ENCODE data around the gene HSH2D.
A peak's percentile ranks its signal among the peaks of the same experiment; 100 is the strongest.

Gene HSH2D

DNA sequence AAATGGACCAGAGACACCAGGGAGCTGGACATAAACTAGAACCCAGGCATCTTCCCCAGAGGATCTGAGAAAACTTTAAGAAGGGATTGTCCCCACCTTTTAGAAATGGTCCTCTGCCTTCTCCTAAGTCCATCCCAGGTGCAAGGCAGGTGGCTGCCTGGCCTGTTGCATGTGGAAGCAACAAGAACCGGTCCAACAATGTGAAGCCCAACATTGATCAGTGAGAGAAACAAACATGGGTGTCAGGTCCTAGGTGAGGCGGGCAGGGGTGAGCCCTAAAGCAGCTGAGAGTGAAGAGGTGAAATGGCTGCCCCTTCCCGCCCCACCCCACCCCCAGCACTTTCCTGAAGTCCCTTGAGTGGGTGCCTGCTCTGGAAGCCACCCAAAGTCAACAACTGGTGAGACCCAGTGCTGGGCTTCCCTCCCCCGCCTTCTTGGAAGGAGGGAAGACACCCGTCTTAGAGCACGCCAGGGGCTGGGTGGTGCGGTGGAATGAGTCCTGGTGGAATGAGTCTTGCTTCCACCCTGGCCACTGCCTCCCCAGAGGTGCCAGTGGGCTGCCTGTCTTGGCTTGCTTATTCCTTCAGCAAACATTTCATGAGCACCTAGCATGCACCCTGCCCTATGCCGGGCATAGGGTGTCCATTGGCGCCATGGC lies 55.9 kb downstream of the HSH2D start:
- H3K9me3 ChIP-seq (ENCODE audit: low read length): no peaks in the 10 kb centered on the region
- peaks cover 30% of the 10 kb centered on the region for H3K36me3 ChIP-seq (ENCODE audit: insufficient read depth, low read length)
- H3K9ac ChIP-seq (ENCODE audit: low read length): no peak overlapping the region
- H3K4me1 ChIP-seq (ENCODE audit: insufficient read depth, low read length): peaks cover 21% of the 10 kb centered on the region
- no peak overlapping the region for H3K27ac ChIP-seq (ENCODE audit: low read depth, low read length)
- H3K4me3 ChIP-seq (ENCODE audit: low read depth in 1 of 2, low read length in 2 of 2): peak overlapping the region in 1 of 2 donors; percentile 96
- no peaks in the 10 kb centered on the region for H3K27me3 ChIP-seq (ENCODE audit: control insufficient read depth in 1 of 2, insufficient read depth in 2 of 2, low read length in 2 of 2)

DNA sequence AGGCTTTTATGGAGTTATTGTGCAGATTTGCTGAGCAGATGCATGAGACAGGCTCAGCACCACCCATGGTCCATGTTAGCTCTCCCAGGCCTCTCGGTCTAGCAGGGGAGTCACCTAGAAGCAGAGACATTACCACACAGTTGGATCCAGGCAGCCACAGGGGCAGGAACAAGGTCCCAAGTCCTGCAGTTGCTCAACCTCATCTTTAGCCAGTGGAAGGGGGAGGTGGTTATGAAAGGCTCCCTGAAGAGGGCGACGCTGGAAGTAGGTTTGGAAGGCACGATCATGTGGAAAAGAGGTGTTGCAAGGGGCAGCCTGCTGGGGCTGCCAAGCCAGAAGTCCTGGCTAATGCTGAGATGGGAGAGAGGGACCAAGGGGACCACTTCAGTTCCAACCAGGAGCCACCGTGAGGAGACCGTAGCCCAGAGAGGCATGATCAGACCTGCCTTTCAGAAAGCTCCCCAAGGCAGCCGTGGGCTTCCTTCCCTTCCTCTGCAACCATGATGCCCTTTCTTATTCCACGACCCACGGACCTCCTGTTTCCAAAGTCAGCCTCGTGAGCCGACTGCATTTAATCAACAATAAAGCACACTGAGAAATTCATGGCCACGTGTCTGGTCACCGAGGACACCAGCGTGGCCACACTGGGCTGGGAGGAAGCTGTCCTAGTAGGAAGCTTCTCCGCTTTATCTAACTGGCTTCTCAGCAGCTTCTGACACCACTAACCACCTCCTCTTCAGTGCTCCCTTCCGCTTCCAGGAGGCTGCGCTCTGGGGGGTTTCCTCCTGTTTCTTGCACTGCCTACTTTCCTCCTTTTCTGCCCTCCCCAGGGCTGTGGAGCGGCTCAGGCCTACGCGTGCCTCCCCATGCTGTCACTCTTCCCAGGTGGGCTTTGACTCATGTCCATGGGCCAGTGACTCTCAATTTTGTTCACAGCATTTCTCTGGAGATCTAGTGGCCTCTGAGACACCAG lies 56.8 kb downstream of the HSH2D start:
- peaks cover 36% of the 10 kb centered on the region for H3K36me3 ChIP-seq (ENCODE audit: insufficient read depth, low read length)
- no peaks in the 10 kb centered on the region for H3K9me3 ChIP-seq (ENCODE audit: low read length)
- no peak overlapping the region for H3K9ac ChIP-seq (ENCODE audit: low read length)
- H3K4me1 ChIP-seq (ENCODE audit: insufficient read depth, low read length): peaks cover 21% of the 10 kb centered on the region
- H3K4me3 ChIP-seq (ENCODE audit: low read depth in 1 of 2, low read length in 2 of 2): no peak overlapping the region
- H3K27ac ChIP-seq (ENCODE audit: low read depth, low read length): no peak overlapping the region
- H3K27me3 ChIP-seq (ENCODE audit: control insufficient read depth in 1 of 2, insufficient read depth in 2 of 2, low read length in 2 of 2): no peaks in the 10 kb centered on the region

DNA sequence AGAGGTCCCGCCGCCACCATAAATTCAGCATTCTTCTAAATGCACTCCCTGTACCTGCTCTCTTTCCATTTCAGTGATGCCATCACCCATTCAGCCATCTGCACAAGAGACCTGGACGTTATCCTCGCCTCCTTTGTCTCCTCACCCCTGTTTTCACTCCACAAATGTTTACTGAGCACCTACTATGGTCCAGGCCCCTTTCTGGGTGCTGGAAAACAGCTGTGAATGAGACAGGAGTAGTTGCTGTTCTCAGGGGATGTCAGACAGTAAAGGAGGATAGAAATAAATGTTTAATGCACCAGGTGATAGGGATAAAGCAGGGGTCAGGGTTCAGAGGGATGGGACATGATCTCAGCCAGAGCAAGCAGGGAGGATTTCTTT lies 57.5 kb downstream of the HSH2D start:
- Histone ChIP-seq H3K4me3 (ENCODE audit: low read depth in 1 of 2, low read length in 2 of 2) (no peak overlapping the region), H3K27ac (ENCODE audit: low read depth, low read length) (no peak overlapping the region), H3K9ac (ENCODE audit: low read length) (no peak overlapping the region), H3K9me3 (ENCODE audit: low read length) (no peaks in the 10 kb centered on the region), H3K27me3 (ENCODE audit: control insufficient read depth in 1 of 2, insufficient read depth in 2 of 2, low read length in 2 of 2) (no peaks in the 10 kb centered on the region), H3K4me1 (ENCODE audit: insufficient read depth, low read length) (peaks cover 21% of the 10 kb centered on the region), H3K36me3 (ENCODE audit: insufficient read depth, low read length) (peaks cover 43% of the 10 kb centered on the region)

- no peak overlapping the region for H3K4me3 ChIP-seq (ENCODE audit: low read depth in 1 of 2, low read length in 2 of 2)
- H3K4me1 ChIP-seq (ENCODE audit: insufficient read depth, low read length): peaks cover 15% of the 10 kb centered on the region
- H3K9ac ChIP-seq (ENCODE audit: low read length): no peak overlapping the region
- H3K27ac ChIP-seq (ENCODE audit: low read depth, low read length): no peak overlapping the region
- H3K9me3 ChIP-seq (ENCODE audit: low read length): no peaks in the 10 kb centered on the region
- no peaks in the 10 kb centered on the region for H3K27me3 ChIP-seq (ENCODE audit: control insufficient read depth in 1 of 2, insufficient read depth in 2 of 2, low read length in 2 of 2)
- H3K36me3 ChIP-seq (ENCODE audit: insufficient read depth, low read length): peaks cover 52% of the 10 kb centered on the region
Measured at GRCh38 chr19:16202320-16203255, 59.1 kb downstream of the HSH2D start.

DNA sequence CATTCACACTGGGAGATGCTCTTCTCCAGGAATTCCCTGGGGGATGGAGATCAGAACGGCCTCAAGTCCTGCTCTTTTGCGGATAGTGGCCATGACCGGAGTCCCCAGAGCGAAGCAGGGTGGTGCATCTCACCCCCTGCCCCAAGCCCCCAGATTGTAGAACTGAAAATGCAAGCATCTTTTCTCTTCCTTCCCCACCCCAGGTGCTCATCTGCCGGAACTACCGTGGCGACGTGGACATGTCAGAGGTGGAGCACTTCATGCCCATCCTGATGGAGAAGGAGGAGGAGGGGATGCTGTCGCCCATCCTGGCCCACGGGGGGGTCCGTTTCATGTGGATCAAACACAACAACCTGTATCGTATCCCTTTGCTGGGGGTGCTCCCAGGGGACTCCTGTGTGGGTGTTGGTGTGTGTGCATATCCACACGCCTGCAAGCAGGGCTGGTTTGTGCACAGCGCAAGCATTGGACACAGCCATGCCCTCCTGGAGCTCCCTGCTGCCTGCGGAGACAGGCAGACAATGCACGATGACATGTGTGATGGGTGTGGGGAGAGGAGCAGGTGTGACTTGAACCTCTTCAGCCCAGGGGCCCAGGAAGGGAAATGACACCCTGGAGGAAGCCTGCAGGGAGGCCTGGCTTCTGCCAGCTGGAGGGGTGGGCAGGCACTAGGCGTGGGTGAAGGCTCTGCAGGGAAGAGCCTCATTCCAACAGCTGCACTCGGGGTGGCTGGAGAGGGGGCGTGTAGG lies 59.9 kb downstream of the HSH2D start:
- Histone ChIP-seq H3K36me3 (ENCODE audit: insufficient read depth, low read length) (peaks cover 60% of the 10 kb centered on the region), H3K4me1 (ENCODE audit: insufficient read depth, low read length) (peaks cover 15% of the 10 kb centered on the region), H3K9me3 (ENCODE audit: low read length) (no peaks in the 10 kb centered on the region), H3K9ac (ENCODE audit: low read length) (no peak overlapping the region), H3K27ac (ENCODE audit: low read depth, low read length) (no peak overlapping the region), H3K4me3 (ENCODE audit: low read depth in 1 of 2, low read length in 2 of 2) (no peak overlapping the region), H3K27me3 (ENCODE audit: control insufficient read depth in 1 of 2, insufficient read depth in 2 of 2, low read length in 2 of 2) (no peaks in the 10 kb centered on the region)

DNA sequence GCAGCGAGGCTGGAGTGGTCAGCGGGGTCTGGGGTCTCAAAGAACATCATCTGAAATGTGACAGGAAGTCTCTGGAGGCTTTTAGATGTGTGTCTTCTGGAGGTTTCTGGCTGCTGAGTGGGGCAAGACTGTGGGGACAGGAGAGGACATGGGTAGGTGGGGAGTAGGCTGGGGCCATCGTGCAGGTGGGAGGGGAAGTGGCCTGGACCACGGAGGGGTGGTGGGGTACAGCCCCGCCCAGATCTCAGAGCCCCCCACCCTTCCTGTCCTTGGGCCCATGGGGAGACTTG lies 60.5 kb downstream of the HSH2D start:
- peaks cover 65% of the 10 kb centered on the region for H3K36me3 ChIP-seq (ENCODE audit: insufficient read depth, low read length)
- H3K27me3 ChIP-seq (ENCODE audit: control insufficient read depth in 1 of 2, insufficient read depth in 2 of 2, low read length in 2 of 2): no peaks in the 10 kb centered on the region
- H3K9ac ChIP-seq (ENCODE audit: low read length): no peak overlapping the region
- peaks cover 11% of the 10 kb centered on the region for H3K4me1 ChIP-seq (ENCODE audit: insufficient read depth, low read length)
- no peak overlapping the region for H3K27ac ChIP-seq (ENCODE audit: low read depth, low read length)
- H3K9me3 ChIP-seq (ENCODE audit: low read length): no peaks in the 10 kb centered on the region
- no peak overlapping the region for H3K4me3 ChIP-seq (ENCODE audit: low read depth in 1 of 2, low read length in 2 of 2)

- Histone ChIP-seq H3K9ac (ENCODE audit: low read length) (no peak overlapping the region), H3K27ac (ENCODE audit: low read depth, low read length) (no peak overlapping the region), H3K4me3 (ENCODE audit: low read depth in 1 of 2, low read length in 2 of 2) (no peak overlapping the region), H3K36me3 (ENCODE audit: insufficient read depth, low read length) (peaks cover 76% of the 10 kb centered on the region), H3K27me3 (ENCODE audit: control insufficient read depth in 1 of 2, insufficient read depth in 2 of 2, low read length in 2 of 2) (no peaks in the 10 kb centered on the region), H3K4me1 (ENCODE audit: insufficient read depth, low read length) (no peaks in the 10 kb centered on the region), H3K9me3 (ENCODE audit: low read length) (no peaks in the 10 kb centered on the region)
Measured at GRCh38 chr19:16205205-16206045, 61.9 kb downstream of the HSH2D start.

GRCh38 chr19:16206046-16206605 lies 62.6 kb downstream of the HSH2D start:
- H3K36me3 ChIP-seq (ENCODE audit: insufficient read depth, low read length): peaks cover 73% of the 10 kb centered on the region
- H3K27ac ChIP-seq (ENCODE audit: low read depth, low read length): no peak overlapping the region
- H3K4me1 ChIP-seq (ENCODE audit: insufficient read depth, low read length): no peaks in the 10 kb centered on the region
- H3K9ac ChIP-seq (ENCODE audit: low read length): no peak overlapping the region
- H3K4me3 ChIP-seq (ENCODE audit: low read depth in 1 of 2, low read length in 2 of 2): no peak overlapping the region
- H3K9me3 ChIP-seq (ENCODE audit: low read length): no peaks in the 10 kb centered on the region
- no peaks in the 10 kb centered on the region for H3K27me3 ChIP-seq (ENCODE audit: control insufficient read depth in 1 of 2, insufficient read depth in 2 of 2, low read length in 2 of 2)

- Histone ChIP-seq H3K27me3 (ENCODE audit: control insufficient read depth in 1 of 2, insufficient read depth in 2 of 2, low read length in 2 of 2) (no peaks in the 10 kb centered on the region), H3K4me1 (ENCODE audit: insufficient read depth, low read length) (no peaks in the 10 kb centered on the region), H3K9ac (ENCODE audit: low read length) (no peak overlapping the region), H3K36me3 (ENCODE audit: insufficient read depth, low read length) (peaks cover 73% of the 10 kb centered on the region), H3K4me3 (ENCODE audit: low read depth in 1 of 2, low read length in 2 of 2) (no peak overlapping the region), H3K9me3 (ENCODE audit: low read length) (no peaks in the 10 kb centered on the region), H3K27ac (ENCODE audit: low read depth, low read length) (no peak overlapping the region)
Measured at GRCh38 chr19:16206637-16207036, 63.2 kb downstream of the HSH2D start.

DNA sequence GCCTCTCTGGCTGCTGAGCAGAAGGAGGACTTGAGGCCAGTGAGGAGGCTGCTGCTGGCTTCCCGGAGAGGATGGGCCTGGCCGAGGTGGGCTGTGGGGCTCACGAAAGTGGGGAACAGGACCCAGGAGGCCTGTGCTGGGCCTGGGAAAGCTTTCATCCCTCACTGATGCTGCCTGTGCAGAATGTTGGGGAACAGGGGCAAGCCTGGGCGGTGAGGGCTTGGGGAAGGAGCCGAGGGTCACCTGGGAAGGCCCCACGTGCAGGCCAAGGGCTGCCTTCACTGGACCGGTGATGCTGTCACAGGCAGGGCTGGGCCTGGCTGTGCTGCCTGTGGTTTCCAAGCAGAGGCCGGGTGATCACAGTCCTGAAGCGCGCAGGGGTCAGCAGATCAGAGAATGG lies 63.6 kb downstream of the HSH2D start:
- peaks cover 71% of the 10 kb centered on the region for H3K36me3 ChIP-seq (ENCODE audit: insufficient read depth, low read length)
- H3K4me3 ChIP-seq (ENCODE audit: low read depth in 1 of 2, low read length in 2 of 2): no peak overlapping the region
- no peaks in the 10 kb centered on the region for H3K9me3 ChIP-seq (ENCODE audit: low read length)
- no peaks in the 10 kb centered on the region for H3K4me1 ChIP-seq (ENCODE audit: insufficient read depth, low read length)
- H3K9ac ChIP-seq (ENCODE audit: low read length): no peak overlapping the region
- no peak overlapping the region for H3K27ac ChIP-seq (ENCODE audit: low read depth, low read length)
- no peaks in the 10 kb centered on the region for H3K27me3 ChIP-seq (ENCODE audit: control insufficient read depth in 1 of 2, insufficient read depth in 2 of 2, low read length in 2 of 2)

Data from muscle layer of colon (tissue), 2 donors.